K562 (cell line): Measurements from ENCODE around the gene HEMGN. TPM values are rescaled to one million over a fixed set of nuclear protein-coding genes. Genes with fewer than 3 reads are reported as not detected.
A peak's percentile ranks its signal among the peaks of the same experiment; 100 is the strongest.

Source experiments
- ARHGAP35 ChIP-seq: fragments of 450-650 bp; IDR thresholded peaks from 2 replicates; pipeline ENCODE4 v1.6.1; 2018; ENCODE audit not compliant: partially characterized antibody
- ARID1B ChIP-seq: fragments of 450-650 bp; IDR thresholded peaks from 2 replicates; pipeline ENCODE4 v1.6.1; 2016; ENCODE audit warnings: antibody characterized with exemption, mild to moderate bottlenecking, inconsistent platforms
- CHAMP1 ChIP-seq: fragments of 450-650 bp; IDR thresholded peaks from 2 replicates; pipeline ENCODE4 v1.6.1; 2016; ENCODE audit warnings: mild to moderate bottlenecking
- CREM ChIP-seq: IDR thresholded peaks from 2 replicates; pipeline ENCODE4 v1.6.1; 2014; ENCODE audit warnings: antibody characterized with exemption, low read depth
- CXXC5 ChIP-seq: fragments of 250-450 bp; sonication (Bioruptor Pico); IDR thresholded peaks from 2 replicates; pipeline ENCODE4 v1.8.0; 2022; ENCODE audit warnings: inconsistent platforms, mild to moderate bottlenecking, moderate library complexity
- DPF2 ChIP-seq: fragments of 450-650 bp; IDR thresholded peaks from 2 replicates; pipeline ENCODE4 v1.6.1; 2016
- HLTF ChIP-seq: fragments of 450-650 bp; IDR thresholded peaks from 2 replicates; pipeline ENCODE4 v1.6.1; 2016
- IFI16 ChIP-seq: fragments of 250-450 bp; sonication (Bioruptor Pico); IDR thresholded peaks from 2 replicates; pipeline ENCODE4 v2.1.2; 2022; ENCODE audit warnings: mild to moderate bottlenecking, inconsistent platforms
- JUN ChIP-seq, 2 experiments: sonication (generic) in 1 of 2; formaldehyde crosslinking in 1 of 2; IDR thresholded peaks; 2 replicates each; pipeline versions ENCODE4 v1.6.1 to v1.8.0; 2012 to 2022; ENCODE audit warnings: borderline replicate concordance in 2 of 2, mild to moderate bottlenecking in 2 of 2, improper control_type of control experiment in 1 of 2, low read depth in 1 of 2, low read length in 1 of 2, missing genetic modification reagents in 1 of 2
- KAT7 ChIP-seq: sonication (generic); formaldehyde crosslinking; IDR thresholded peaks from 2 replicates; pipeline ENCODE4 v1.8.0; 2022; ENCODE audit warnings: missing genetic modification reagents, mild to moderate bottlenecking, borderline replicate concordance
- KLF6 ChIP-seq: fragments of 250-450 bp; sonication (Bioruptor Pico); IDR thresholded peaks from 2 replicates; pipeline ENCODE4 v1.4.0; 2020; ENCODE audit warnings: mild to moderate bottlenecking, moderate library complexity, borderline replicate concordance
- MAFF ChIP-seq: IDR thresholded peaks from 2 replicates; pipeline ENCODE4 v1.6.1; 2012; ENCODE audit warnings: low read length, improper control_type of control experiment
- MAX ChIP-seq: sonication (generic); formaldehyde crosslinking; IDR thresholded peaks from 2 replicates; pipeline ENCODE4 v1.9.0; 2022; ENCODE audit warnings: mild to moderate bottlenecking, missing genetic modification reagents
- MITF ChIP-seq: IDR thresholded peaks from 2 replicates; pipeline ENCODE4 v1.6.1; 2014; ENCODE audit warnings: antibody characterized with exemption
- NCOA1 ChIP-seq: fragments of 450-650 bp; IDR thresholded peaks from 2 replicates; pipeline ENCODE4 v1.6.1; 2016; ENCODE audit warnings: low read depth
- NCOA2 ChIP-seq, 2 experiments: fragments of 450-650 bp; IDR thresholded peaks; 2 replicates each; pipeline ENCODE4 v1.6.1; 2018; ENCODE audit warnings: mild to moderate bottlenecking in 2 of 2, moderate library complexity in 1 of 2; ENCODE audit not compliant: partially characterized antibody in 2 of 2
- PTTG1 ChIP-seq: fragments of 450-650 bp; IDR thresholded peaks from 2 replicates; pipeline ENCODE4 v1.6.1; 2016; ENCODE audit warnings: low read depth, mild to moderate bottlenecking, missing genetic modification characterization, missing compliant biosample characterization
- TAF9B ChIP-seq: fragments of 450-650 bp; IDR thresholded peaks from 2 replicates; pipeline ENCODE4 v1.6.1; 2018; ENCODE audit warnings: mild to moderate bottlenecking; ENCODE audit not compliant: partially characterized antibody
- TARDBP ChIP-seq: fragments of 450-650 bp; IDR thresholded peaks from 2 replicates; pipeline ENCODE4 v1.6.1; 2016
- TBL1XR1 ChIP-seq, 2 experiments: IDR thresholded peaks; 2 replicates each; pipeline ENCODE4 v1.6.1; 2012; ENCODE audit warnings: improper control_type of control experiment in 2 of 2, low read length in 2 of 2, mild to moderate bottlenecking in 1 of 2
- YY1 ChIP-seq, 3 experiments: IDR thresholded peaks; 2 replicates each; pipeline ENCODE4 v1.6.1; 2011; ENCODE audit warnings: low read length in 2 of 3, mild to moderate bottlenecking in 2 of 3, moderate library complexity in 2 of 3, borderline replicate concordance in 1 of 3, control low read depth in 1 of 3, low read depth in 1 of 3; ENCODE audit not compliant: insufficient read depth in 3 of 3, insufficient replicate concordance in 2 of 3, control insufficient read depth in 1 of 3, insufficient read length in 1 of 3; ENCODE audit errors: extremely low read depth in 1 of 3
- ZBTB17 ChIP-seq: fragments of 450-650 bp; formaldehyde crosslinking; IDR thresholded peaks from 2 replicates; pipeline ENCODE4 v1.4.0; 2020; ENCODE audit warnings: mild to moderate bottlenecking
- ZBTB7A ChIP-seq: IDR thresholded peaks from 2 replicates; pipeline ENCODE4 v1.6.1; 2011; ENCODE audit warnings: low read depth, mild to moderate bottlenecking, low read length, moderate library complexity, borderline replicate concordance; ENCODE audit not compliant: control insufficient read depth
- ZNF668 ChIP-seq: fragments of 250-450 bp; sonication (Bioruptor Pico); IDR thresholded peaks from 2 replicates; pipeline ENCODE4 v1.8.0; 2022; ENCODE audit warnings: mild to moderate bottlenecking, inconsistent platforms
- polyA plus RNA-seq, 8 experiments: library from polyadenylated mRNA; depleted of rRNA in 4 of 8; stranded (reverse) in 5 of 8; unstranded in 3 of 8; fragments of >200 nt; fragmentation: Nextera tagmentation in 2 of 8; fragmentation: Illumina TruSeq in 1 of 8; extraction: Ambion mirVana in 2 of 8; extraction: Trizol in 1 of 8; gene quantifications; 2 replicates each; pipeline versions ENCODE4 v1.2.1 to v1.2.3, GENCODE V29; 2011 to 2014; ENCODE audit warnings: inconsistent platforms in 1 of 8, missing spikeins in 1 of 8
- total RNA-seq, 7 experiments: library from RNA; depleted of rRNA in 6 of 7; stranded (reverse); fragments of >200 nt in 6 of 7; fragmentation: Illumina TruSeq in 2 of 7; extraction: Trizol in 2 of 7; gene quantifications; 2 replicates each; pipeline versions ENCODE4 v1.2.1 to v1.2.3, GENCODE V29; 2011 to 2021; ENCODE audit warnings: low replicate concordance in 1 of 7

The HEMGN gene
- total and polyA plus RNA-seq, 9 of the 15 experiments (the other 6 are each of a cell fraction or from before 2014, with no cell fraction given), result 56.3 to 258 (median 137) TPM

- peak; percentile 50; the same call in 1 of the 2 replicates for TF ChIP-seq TARDBP
- TF ChIP-seq CXXC5, result peak; percentile 90
- TF ChIP-seq ZBTB17, result peak; percentile 89
- TF ChIP-seq MITF, result peak; percentile 81; the same call in 1 of the 2 replicates
- TF ChIP-seq KLF6 (CRISPR knock-in tag), result peak; percentile 60
- TF ChIP-seq HLTF, result peak; percentile 97
- peak; percentile 83 to 85 for TF ChIP-seq NCOA2 (IDR thresholded peaks at IDR 0.05; ENCODE audit: partially characterized antibody in 2 of 2)
- TF ChIP-seq ZNF668 (CRISPR knock-in tag), result peak; percentile 57; the same call in 1 of the 2 replicates
- TF ChIP-seq JUN (IDR thresholded peaks at IDR 0.05; ENCODE audit: borderline replicate concordance, low read depth, low read length), result peak; percentile 90
- TF ChIP-seq JUN (CRISPR knock-in tag; IDR thresholded peaks at IDR 0.05; ENCODE audit: borderline replicate concordance), result peak; percentile 87; the same call in 1 of the 2 replicates
- peak in 2 of 3 experiments; percentile 31 to 69 for TF ChIP-seq YY1 (IDR thresholded peaks at IDR 0.05; ENCODE audit: borderline replicate concordance in 1 of 3, control insufficient read depth in 1 of 3, extremely low read depth in 1 of 3, insufficient read depth in 3 of 3, insufficient read length in 1 of 3, insufficient replicate concordance in 2 of 3, low read depth in 1 of 3, low read length in 2 of 3)
- 0 out of 2 replicates have a peak, but pooled peaks have one; percentile 54 for TF ChIP-seq KAT7 (CRISPR knock-in tag)
- TF ChIP-seq ZBTB7A, result 0 out of 2 replicates have a peak, but pooled peaks have one; percentile 34
- peak; percentile 87 for TF ChIP-seq MAX (CRISPR knock-in tag)
- 0 out of 2 replicates have a peak, but pooled peaks have one; percentile 50 for TF ChIP-seq IFI16 (CRISPR knock-in tag)
- peak; percentile 10 for TF ChIP-seq ARHGAP35
- TF ChIP-seq TAF9B, result peak; percentile 79
- TF ChIP-seq PTTG1 (tag), result peak; percentile 50; the same call in 1 of the 2 replicates
- TF ChIP-seq NCOA1, result peak; percentile 93
- TF ChIP-seq CREM, result peak; percentile 82
- peak; percentile 100 for TF ChIP-seq DPF2
- TF ChIP-seq MAFF, result peak; percentile 68; the same call in 1 of the 2 replicates
- peak; percentile 86 to 93 for TF ChIP-seq TBL1XR1 (IDR thresholded peaks at IDR 0.05; ENCODE audit: low read length in 2 of 2)
- TF ChIP-seq ARID1B, result peak; percentile 99
- TF ChIP-seq CHAMP1, result peak; percentile 95
These were observed 22.8 kb upstream of the HEMGN start (continued) for GRCh38 chr9:97960678-97961328.
